GM23338 (cell line): ENCODE results near the gene DENND1B. TPM values are rescaled to one million over a fixed set of nuclear protein-coding genes. Genes with fewer than 3 reads are reported as not detected.

Experiments
- ATAC-seq: fragments of 200-7000 bp; cut with Tn5 transposase; 3 replicates; pipeline ENCODE4 v1.9.1; 2020
- DNase-seq: peaks from one replicate; pipeline ENCODE4 v3.0.0-alpha.2; 2015; ENCODE audit warnings: low spot score
- H2AFZ ChIP-seq: fragments of 200-600 bp; sonication (generic); 2 replicates; pipeline ENCODE4 v1.8.0; 2016; ENCODE audit warnings: antibody characterized with exemption, mild to moderate bottlenecking, moderate library complexity
- H3F3A ChIP-seq: fragments of 200-600 bp; sonication (generic); replicated peaks from 2 replicates; pipeline ENCODE4 v1.8.0; 2017; ENCODE audit warnings: antibody characterized with exemption, mixed run types, low read depth
- H3K27ac ChIP-seq: fragments of 200-600 bp; sonication (generic); 2 replicates; pipeline ENCODE4 v1.6.1; 2016; ENCODE audit warnings: low read depth
- H3K27me3 ChIP-seq: fragments of 200-600 bp; sonication (generic); 2 replicates; pipeline ENCODE4 v1.8.0; 2016; ENCODE audit warnings: mild to moderate bottlenecking, mixed run types, moderate library complexity; ENCODE audit not compliant: insufficient read depth
- H3K36me3 ChIP-seq: fragments of 200-600 bp; sonication (generic); 2 replicates; pipeline ENCODE4 v1.8.0; 2016; ENCODE audit warnings: mild to moderate bottlenecking; ENCODE audit not compliant: insufficient read depth
- H3K4me1 ChIP-seq: fragments of 200-600 bp; sonication (generic); 2 replicates; pipeline ENCODE4 v1.8.0; 2016; ENCODE audit warnings: mild to moderate bottlenecking, moderate library complexity; ENCODE audit not compliant: insufficient read depth
- H3K4me2 ChIP-seq: fragments of 200-600 bp; sonication (generic); 2 replicates; pipeline ENCODE4 v1.7.1; 2017; ENCODE audit warnings: mixed run types
- H3K4me3 ChIP-seq: fragments of 200-600 bp; sonication (generic); 2 replicates; pipeline ENCODE4 v1.6.1; 2016; ENCODE audit warnings: mixed run types
- H3K79me2 ChIP-seq: fragments of 200-600 bp; sonication (generic); replicated peaks from 2 replicates; pipeline ENCODE4 v1.8.0; 2017; ENCODE audit warnings: mild to moderate bottlenecking; ENCODE audit not compliant: insufficient read depth
- H3K9me2 ChIP-seq: fragments of 200-600 bp; sonication (generic); 2 replicates; pipeline ENCODE4 v1.8.0; 2017; ENCODE audit not compliant: insufficient read depth
- H4K20me1 ChIP-seq: fragments of 200-600 bp; sonication (generic); replicated peaks from 2 replicates; pipeline ENCODE4 v1.8.0; 2017; ENCODE audit warnings: mild to moderate bottlenecking; ENCODE audit not compliant: insufficient read depth
- H3K27ac Mint-ChIP-seq: 2 replicates; pipeline ENCODE4 v1.8.0; 2020; ENCODE audit warnings: inconsistent platforms, mild to moderate bottlenecking, moderate library complexity, mixed read lengths
- H3K27me3 Mint-ChIP-seq: 3 replicates; pipeline ENCODE4 v1.8.0; 2022; ENCODE audit warnings: low read depth, mild to moderate bottlenecking, moderate library complexity, mixed read lengths, inconsistent platforms; ENCODE audit not compliant: insufficient read depth, poor library complexity
- H3K36me3 Mint-ChIP-seq: 3 replicates; pipeline ENCODE4 v1.8.0; 2021; ENCODE audit warnings: low read depth, mild to moderate bottlenecking, inconsistent platforms, moderate library complexity, mixed read lengths
- H3K4me1 Mint-ChIP-seq: 3 replicates; pipeline ENCODE4 v1.8.0; 2020; ENCODE audit warnings: mild to moderate bottlenecking, inconsistent platforms, mixed read lengths
- H3K4me3 Mint-ChIP-seq: 3 replicates; pipeline ENCODE4 v1.8.0; 2021; ENCODE audit warnings: moderate library complexity, mild to moderate bottlenecking, inconsistent platforms, mixed read lengths
- H3K9me3 Mint-ChIP-seq: 3 replicates; pipeline ENCODE4 v1.8.0; 2020; ENCODE audit warnings: moderate library complexity, mild to moderate bottlenecking, inconsistent platforms, mixed read lengths
- CREB1 ChIP-seq: fragments of 250-450 bp; sonication (Bioruptor Pico); IDR thresholded peaks from 2 replicates; pipeline ENCODE4 v1.5.0; 2020; ENCODE audit warnings: low read depth, mild to moderate bottlenecking, moderate library complexity
- CTCF ChIP-seq, 2 experiments: fragments of 200-600 bp in 1 of 2; sonication (generic) in 1 of 2; conservative IDR thresholded peaks; 2 replicates each; pipeline versions ENCODE4 v1.5.1 to v1.6.1; 2016 to 2017; ENCODE audit warnings: antibody characterized with exemption in 2 of 2, low read depth in 2 of 2, mild to moderate bottlenecking in 2 of 2, moderate library complexity in 1 of 2
- EZH2 ChIP-seq: fragments of 200-600 bp; sonication (generic); IDR thresholded peaks from one replicate; pipeline ENCODE4 v1.8.0; 2017; ENCODE audit warnings: antibody characterized with exemption, mild to moderate bottlenecking, low read depth; ENCODE audit not compliant: unreplicated experiment
- NANOG ChIP-seq: IDR thresholded peaks from 2 replicates; pipeline ENCODE4 v1.6.1; 2016; ENCODE audit warnings: antibody characterized with exemption, borderline replicate concordance
- ZNF331 ChIP-seq: fragments of 250-450 bp; sonication (Bioruptor Pico); IDR thresholded peaks from 2 replicates; pipeline ENCODE4 v1.5.0; 2020; ENCODE audit warnings: low read depth, mild to moderate bottlenecking, moderate library complexity
- ZNF462 ChIP-seq: fragments of 250-450 bp; sonication (Bioruptor Pico); IDR thresholded peaks from 2 replicates; pipeline ENCODE4 v1.5.0; 2020; ENCODE audit warnings: mild to moderate bottlenecking, moderate library complexity
- polyA plus RNA-seq: library from polyadenylated mRNA; unstranded; fragments of >200 nt; fragmentation: Nextera tagmentation; extraction: Ambion mirVana; gene quantifications from 2 replicates; pipeline ENCODE4 v1.2.1, GENCODE V29; 2016
- total RNA-seq: library from RNA; depleted of rRNA; stranded (reverse); fragments of >200 nt; shearing (Covaris generic); gene quantifications from 2 replicates; pipeline ENCODE4 v1.2.3, GENCODE V29; 2014

DENND1B gene
- total and polyA plus RNA-seq, 2 experiments from 2014 or later, result 4.3 to 5.2 TPM

GRCh38 chr1:197811769-197812168, 36.5 kb upstream of the DENND1B start (continued):
- TF ChIP-seq ZNF462 (CRISPR knock-in tag), result no peak

- H3K4me2 ChIP-seq, result peak overlapping the region; percentile 30
- H2AFZ ChIP-seq, result no peak overlapping the region
- no peaks in the 10 kb centered on the region for H3K36me3 ChIP-seq
- peaks cover 55% of the 10 kb centered on the region for H3K4me1 ChIP-seq
- H3F3A ChIP-seq, result no peaks in the 10 kb centered on the region
- DNase-seq, result peak; percentile 78
- H3K4me3 Mint-ChIP-seq, result peak overlapping the region; percentile 21; the same call in 2 of the 3 replicates
- no peaks in the 10 kb centered on the region; the same call in 2 of the 3 replicates for H3K9me3 Mint-ChIP-seq
- peak overlapping the region; percentile 89 for H3K27ac Mint-ChIP-seq
- peaks cover 5% of the 10 kb centered on the region for H3K27me3 ChIP-seq
- no peaks in the 10 kb centered on the region for H3K9me2 ChIP-seq
- H4K20me1 ChIP-seq, result no peaks in the 10 kb centered on the region
- H3K4me3 ChIP-seq, result peak overlapping the region; percentile 22; the same call in 1 of the 2 replicates
- no peaks in the 10 kb centered on the region; the same call in 2 of the 3 replicates for H3K36me3 Mint-ChIP-seq
- peaks cover 9% of the 10 kb centered on the region for H3K27me3 Mint-ChIP-seq
- no peaks in the 10 kb centered on the region for H3K79me2 ChIP-seq
- H3K4me1 Mint-ChIP-seq, result peaks cover 73% of the 10 kb centered on the region
- peak; percentile 66 for ATAC-seq
- H3K27ac ChIP-seq, result peak overlapping the region; percentile 96
- TF ChIP-seq CTCF (conservative IDR thresholded peaks at IDR 0.05; ENCODE audit: low read depth in 2 of 2), result no peak
- no peak for TF ChIP-seq CREB1
- peak; percentile 60; the same call in 1 of the 2 replicates for TF ChIP-seq ZNF462 (CRISPR knock-in tag)
- no peak for TF ChIP-seq ZNF331 (CRISPR knock-in tag)
- TF ChIP-seq NANOG, result peak; percentile 73
- no peak for TF ChIP-seq EZH2
Measured at GRCh38 chr1:197810812-197811211, 35.5 kb upstream of the DENND1B start.
